HepG2 (cell line): ENCODE results near the gene S1PR2. TPM values are rescaled to one million over a fixed set of nuclear protein-coding genes. Genes with fewer than 3 reads are reported as not detected.

ENCODE experiments used
- ATAC-seq: fragments of 200-7000 bp; cut with Tn5 transposase; 3 replicates; pipeline ENCODE4 v1.9.1; 2020; ENCODE audit warnings: mild to moderate bottlenecking, moderate library complexity
- BruUV-seq: library from RNA; stranded (reverse); fragments of 400-500 nt; replicated peaks from 2 replicates; lab custom pipeline; 2021; lab: Mats Ljungman, UMichigan
- CTCF ChIA-PET: fragments of 300-600 bp; formaldehyde crosslinking; extraction: SDS; loops from one replicate; lab custom pipeline; 2021; ENCODE audit warnings: low total read pairs, inconsistent platforms, low intra/inter-chr PET ratio; lab: Yijun Ruan, JAX
- POLR2A ChIA-PET: fragments of 350-600 bp; sonication (Branson Sonifier 250); formaldehyde crosslinking; loops from one replicate; lab custom pipeline; 2020; ENCODE audit warnings: antibody characterized with exemption, inconsistent platforms; lab: Yijun Ruan, JAX
- DNase-seq: peaks from one replicate; pipeline ENCODE4 v3.0.0-alpha.2; 2015; ENCODE audit warnings: low spot score
- FAIRE-seq: peaks from 3 replicates; lab custom pipeline; 2011; peaks lifted over from hg19 to GRCh38; lab: Jason Lieb, UNC
- H2AFZ ChIP-seq: one replicate; pipeline ENCODE4 v1.6.1; 2011; ENCODE audit warnings: low read length, inconsistent platforms
- H3K27ac ChIP-seq: fragments of 300-600 bp; 3 replicates; pipeline ENCODE4 v1.8.0; 2011; ENCODE audit warnings: mixed run types, mild to moderate bottlenecking, mixed read lengths, low read length, inconsistent platforms; ENCODE audit not compliant: insufficient read depth; ENCODE audit errors: extremely low read length
- H3K27me3 ChIP-seq, 2 experiments: fragments of 200-600 bp in 1 of 2; 2 replicates in 1 of 2; 3 replicates in 1 of 2; pipeline versions ENCODE4 v1.6.0 to v1.8.0; 2011; ENCODE audit warnings: low read length in 2 of 2, mild to moderate bottlenecking in 2 of 2, moderate library complexity in 2 of 2, inconsistent platforms in 1 of 2; ENCODE audit not compliant: insufficient read depth in 2 of 2, control insufficient read depth in 1 of 2
- H3K36me3 ChIP-seq, 2 experiments: fragments of 200-600 bp in 1 of 2; replicated peaks in 1 of 2; 2 replicates in 1 of 2; 3 replicates in 1 of 2; pipeline versions ENCODE4 v1.5.1 to v1.8.0; 2011; ENCODE audit warnings: low read length in 2 of 2, inconsistent platforms in 1 of 2; ENCODE audit not compliant: insufficient read depth in 2 of 2, control insufficient read depth in 1 of 2
- H3K4me1 ChIP-seq: 2 replicates; pipeline ENCODE4 v1.5.1; 2012; ENCODE audit warnings: low read length, inconsistent platforms; ENCODE audit not compliant: insufficient read depth
- H3K4me2 ChIP-seq: 2 replicates; pipeline ENCODE4 v1.6.0; 2011; ENCODE audit warnings: low read depth, low read length, inconsistent platforms
- H3K4me3 ChIP-seq, 3 experiments: fragments of 200-600 bp in 1 of 3; sonication (generic), shearing (Covaris generic) in 1 of 3; replicated peaks in 1 of 3; 2 replicates each; pipeline ENCODE4 v1.5.1; 2011 to 2016; ENCODE audit warnings: low read length in 3 of 3, inconsistent platforms in 2 of 3, low read depth in 2 of 3, mild to moderate bottlenecking in 2 of 3, control low read depth in 1 of 3, mixed read lengths in 1 of 3; ENCODE audit not compliant: insufficient read depth in 1 of 3
- H3K79me2 ChIP-seq: one replicate; pipeline ENCODE4 v1.6.1; 2011; ENCODE audit warnings: low read length, inconsistent platforms; ENCODE audit not compliant: insufficient read depth
- H3K9ac ChIP-seq: 2 replicates; pipeline ENCODE4 v1.6.0; 2011; ENCODE audit warnings: mild to moderate bottlenecking, low read depth, low read length, inconsistent platforms; ENCODE audit not compliant: insufficient read depth
- H3K9me3 ChIP-seq: 2 replicates; pipeline ENCODE4 v1.5.1; 2012; ENCODE audit warnings: mild to moderate bottlenecking, low read length
- H4K20me1 ChIP-seq: 2 replicates; pipeline ENCODE4 v1.6.0; 2011; ENCODE audit warnings: inconsistent platforms, mild to moderate bottlenecking, low read length, moderate library complexity; ENCODE audit not compliant: insufficient read depth
- ARNTL ChIP-seq: sonication (generic); formaldehyde crosslinking; IDR thresholded peaks from 2 replicates; pipeline ENCODE4 v1.4.0; 2020; ENCODE audit warnings: mild to moderate bottlenecking, missing genetic modification reagents
- BRCA1 ChIP-seq: sonication (generic); formaldehyde crosslinking; IDR thresholded peaks from 2 replicates; pipeline ENCODE4 v1.4.0; 2020; ENCODE audit warnings: missing genetic modification reagents
- CCAR2 ChIP-seq: fragments of 200-400 bp; formaldehyde crosslinking; optimal IDR thresholded peaks from 2 replicates; pipeline ENCODE3; 2018; ENCODE audit warnings: low read depth, mild to moderate bottlenecking, low read length, moderate library complexity
- CENPX ChIP-seq: sonication (generic); formaldehyde crosslinking; IDR thresholded peaks from 2 replicates; pipeline ENCODE4 v1.9.0; 2021; ENCODE audit warnings: mild to moderate bottlenecking, missing genetic modification reagents, moderate library complexity
- ELF3 ChIP-seq: IDR thresholded peaks from 2 replicates; pipeline ENCODE4 v1.6.1; 2016; ENCODE audit warnings: missing genetic modification reagents, missing compliant biosample characterization
- GATA4 ChIP-seq: sonication (generic); IDR thresholded peaks from 2 replicates; pipeline ENCODE4 v1.6.1; 2016; ENCODE audit warnings: antibody characterized with exemption, low read depth, borderline replicate concordance
- RBM39 ChIP-seq: fragments of 200-400 bp; formaldehyde crosslinking; IDR thresholded peaks from one replicate; pipeline ENCODE4 v1.6.1; 2018; ENCODE audit warnings: antibody characterized with exemption, mild to moderate bottlenecking, low read depth, low read length; ENCODE audit not compliant: poor library complexity, severe bottlenecking
- SATB2 ChIP-seq: sonication (generic); formaldehyde crosslinking; IDR thresholded peaks from 2 replicates; pipeline ENCODE4 v1.5.0; 2020; ENCODE audit warnings: missing genetic modification reagents
- SIX4 ChIP-seq: sonication (generic); formaldehyde crosslinking; IDR thresholded peaks from 2 replicates; pipeline ENCODE4 v1.4.0; 2020; ENCODE audit warnings: missing genetic modification reagents
- XRCC5 ChIP-seq: fragments of 200-400 bp; formaldehyde crosslinking; optimal IDR thresholded peaks from 2 replicates; pipeline ENCODE3; 2017; ENCODE audit warnings: mild to moderate bottlenecking, low read length
- YEATS4 ChIP-seq: sonication (generic); formaldehyde crosslinking; IDR thresholded peaks from 2 replicates; pipeline ENCODE4 v1.4.0; 2020; ENCODE audit warnings: missing genetic modification reagents, borderline replicate concordance
- ZFY ChIP-seq: sonication (generic); formaldehyde crosslinking; IDR thresholded peaks from 2 replicates; pipeline ENCODE4 v1.4.0; 2020; ENCODE audit warnings: missing genetic modification reagents
- ZNF138 ChIP-seq: sonication (generic); formaldehyde crosslinking; IDR thresholded peaks from 2 replicates; pipeline ENCODE4 v1.5.0; 2020; ENCODE audit warnings: mild to moderate bottlenecking, low read depth, missing genetic modification reagents
- ZNF17 ChIP-seq: sonication (generic); formaldehyde crosslinking; IDR thresholded peaks from 2 replicates; pipeline ENCODE4 v1.5.0; 2020; ENCODE audit warnings: mild to moderate bottlenecking, missing genetic modification reagents
- ZNF24 ChIP-seq: fragments of 450-650 bp; IDR thresholded peaks from 2 replicates; pipeline ENCODE4 v1.6.1; 2017; ENCODE audit warnings: antibody characterized with exemption, mild to moderate bottlenecking
- ZNF383 ChIP-seq: sonication (generic); formaldehyde crosslinking; IDR thresholded peaks from 2 replicates; pipeline ENCODE4 v1.4.0; 2020; ENCODE audit warnings: missing genetic modification reagents, mild to moderate bottlenecking, borderline replicate concordance
- ZNF512 ChIP-seq: sonication (generic); formaldehyde crosslinking; IDR thresholded peaks from 2 replicates; pipeline ENCODE4 v1.4.0; 2020; ENCODE audit warnings: mild to moderate bottlenecking, missing genetic modification reagents
- ZNF572 ChIP-seq: sonication (generic); formaldehyde crosslinking; IDR thresholded peaks from 2 replicates; pipeline ENCODE4 v1.5.1; 2020; ENCODE audit warnings: mild to moderate bottlenecking, missing genetic modification reagents
- ZNF713 ChIP-seq: sonication (generic); formaldehyde crosslinking; IDR thresholded peaks from 2 replicates; pipeline ENCODE4 v1.4.0; 2020; ENCODE audit warnings: mild to moderate bottlenecking, missing genetic modification reagents
- ZNF720 ChIP-seq: sonication (generic); formaldehyde crosslinking; IDR thresholded peaks from 2 replicates; pipeline ENCODE4 v1.4.0; 2020; ENCODE audit warnings: missing genetic modification reagents
- ZSCAN31 ChIP-seq: sonication (generic); formaldehyde crosslinking; IDR thresholded peaks from 2 replicates; pipeline ENCODE4 v1.5.0; 2020; ENCODE audit warnings: low read depth, mild to moderate bottlenecking, missing genetic modification reagents
- WGBS: methylation state at CpG from one replicate; pipeline ENCODE4 v1.1.6; 2017; ENCODE audit warnings: low lambda C conversion rate; 5-methylcytosine and 5-hydroxymethylcytosine counted together
- in situ Hi-C: cut with HindIII; loops from 2 replicates; pipeline ENCODE4 v1.10.0; 2017; ENCODE audit warnings: low pct_unique_long_range_greater_than_20kb; ENCODE audit not compliant: extremely low pct_ligation_motif_present
- intact Hi-C: fragments of 100-400 bp; cut with micrococcal nuclease; formaldehyde crosslinking; loops from one replicate; pipeline ENCODE4 v1.10.0; 2022; ENCODE audit not compliant: unreplicated experiment
- polyA plus RNA-seq, 8 experiments: library from polyadenylated mRNA; depleted of rRNA in 3 of 8; stranded (reverse) in 7 of 8; unstranded in 1 of 8; fragments of >200 nt; fragmentation: Illumina TruSeq in 4 of 8; extraction: Trizol in 4 of 8; gene quantifications; 2 replicates each; pipeline versions ENCODE4 v1.2.1 to v1.2.3, GENCODE V29; 2011 to 2016; ENCODE audit warnings: low read depth in 4 of 8, missing spikeins in 1 of 8, mixed read lengths in 1 of 8; ENCODE audit not compliant: insufficient read depth in 1 of 8
- total RNA-seq, 5 experiments: library from RNA; depleted of rRNA; stranded (reverse); fragments of >200 nt; fragmentation: Illumina TruSeq; extraction: Trizol; gene quantifications; 2 replicates each; pipeline ENCODE4 v1.2.3, GENCODE V29; 2016; ENCODE audit warnings: low read depth in 1 of 5
- TF ChIP-seq, protein P1 (sequence below): sonication (generic); formaldehyde crosslinking; IDR thresholded peaks from 2 replicates; pipeline ENCODE4 v1.4.0; 2020; ENCODE audit warnings: missing genetic modification reagents

The S1PR2 gene
- total and polyA plus RNA-seq, 2 of the 13 experiments (the other 11 are each of a cell fraction or from before 2014, with no cell fraction given): 0.91 to 1.3 TPM

DNA sequence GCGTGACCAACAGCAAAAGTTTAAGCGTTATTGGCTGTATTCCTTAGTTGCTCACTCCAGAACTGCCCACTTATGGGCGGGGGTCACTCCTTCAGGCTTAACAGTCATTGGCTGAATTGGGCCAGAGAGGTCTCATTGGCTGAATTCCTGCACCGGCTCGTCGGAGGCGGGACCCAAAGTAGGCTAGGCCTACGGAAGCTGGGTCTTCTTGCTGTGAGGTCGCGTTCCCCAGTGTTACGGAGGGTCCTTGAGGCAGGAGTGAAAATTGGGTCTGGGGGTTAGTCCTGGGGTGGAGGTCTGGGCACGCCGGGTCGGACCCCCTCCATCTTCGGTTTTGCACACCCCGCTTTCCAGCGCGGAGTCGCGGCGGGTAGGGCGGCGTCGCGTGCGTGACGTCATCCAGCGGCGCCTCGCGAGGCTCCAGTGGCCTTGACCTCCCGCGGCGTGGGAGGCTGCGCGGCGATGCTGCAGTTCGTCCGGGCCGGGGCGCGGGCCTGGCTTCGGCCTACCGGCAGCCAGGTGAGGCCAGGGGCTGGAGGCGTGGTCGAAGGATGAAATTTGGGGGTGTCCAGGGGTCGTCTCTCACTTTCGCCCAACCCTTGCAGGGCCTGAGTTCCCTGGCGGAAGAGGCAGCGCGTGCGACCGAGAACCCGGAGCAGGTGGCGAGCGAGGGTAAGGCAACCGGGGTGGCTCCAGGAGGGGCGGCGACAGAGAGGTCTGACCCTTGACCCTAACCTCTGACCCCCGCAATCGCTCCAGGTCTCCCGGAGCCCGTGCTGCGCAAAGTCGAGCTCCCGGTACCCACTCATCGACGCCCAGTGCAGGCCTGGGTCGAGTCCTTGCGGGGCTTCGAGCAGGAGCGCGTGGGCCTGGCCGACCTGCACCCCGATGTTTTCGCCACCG, 20.9 kb upstream of the S1PR2 start, which contains the start of gene MRPL4:
TSS of gene MRPL4 (plus strand) at position 423 of the 903 bp plus-strand sequence. CDS start at position 463, 40 bp downstream.
- under 1% methylated on average over 19 of the region's 77 CpGs for WGBS
- ATAC-seq: peak; percentile 96
- in situ Hi-C loops (no loop called here), intact Hi-C loops (loop anchor here (2.0 to 5.0 kb wide), 2 partner anchors 57 to 320 kb away; partner anchors contain the start of gene DNMT1)
- FAIRE-seq: peak; percentile 94
- H3K79me2 ChIP-seq: peaks cover 11% of the 10 kb centered on the region
- no peak within 1 kb of the TSS for H2AFZ ChIP-seq
- peak within 1 kb of the TSS; percentile 64 to 93 (median 88) for H3K4me3 ChIP-seq
- ChIA-PET POLR2A (interaction anchor here (0.5 to 1.6 kb wide), 14 partner anchors 9 to 151 kb away, joined by 3 to 10 read pairs (median 3); partner anchors contain the start of genes ICAM1, RAVER1 and TYK2), CTCF (interaction anchor here (0.6 to 3.5 kb wide), 2 partner anchors 24 to 32 kb away, joined by 4 to 33 read pairs; no protein-coding TSS in a partner anchor)
- peak; percentile 99 for DNase-seq
- H3K9me3 ChIP-seq: no peaks in the 10 kb centered on the region
- H3K9ac ChIP-seq: peak within 1 kb of the TSS; percentile 85
- H3K4me1 ChIP-seq: peaks cover 42% of the 10 kb centered on the region
- BruUV-seq: TSS peak; percentile 69
- H3K4me2 ChIP-seq: peak within 1 kb of the TSS; percentile 98
- H3K36me3 ChIP-seq: peaks cover 4 to 23% of the 10 kb centered on the region in 2 experiments; a peak in 4 of 5 replicates
- no peaks in the 10 kb centered on the region for H4K20me1 ChIP-seq
- peak within 1 kb of the TSS; percentile 80 for H3K27ac ChIP-seq
- no peaks in the 10 kb centered on the region; a peak in 1 of 5 replicates for H3K27me3 ChIP-seq
- TF ChIP-seq GATA4 (no peak), YEATS4 (peak; percentile 99), ZNF572 (CRISPR knock-in tag) (no peak), XRCC5 (peak; percentile 38), ZNF383 (CRISPR knock-in tag) (no peak), CENPX (CRISPR knock-in tag) (no peak), ZNF24 (no peak), SATB2 (CRISPR knock-in tag) (0 out of 2 replicates have a peak, but pooled peaks have one; percentile 66), ARNTL (CRISPR knock-in tag) (no peak), CCAR2 (no peak), BRCA1 (CRISPR knock-in tag) (no peak), RBM39 (peak; percentile 73), ZNF512 (CRISPR knock-in tag) (no peak), ZNF720 (CRISPR knock-in tag) (no peak), ZFY (CRISPR knock-in tag) (peak; percentile 100), ZNF713 (CRISPR knock-in tag) (no peak), ZSCAN31 (CRISPR knock-in tag) (peak; percentile 74), SIX4 (no peak; the same call in 1 of the 2 replicates), ZNF138 (peak; percentile 68; the same call in 1 of the 2 replicates), ZNF17 (CRISPR knock-in tag) (no peak), ELF3 (CRISPR knock-in tag) (peak; percentile 53; the same call in 1 of the 2 replicates)
- TF ChIP-seq, protein P1, sequence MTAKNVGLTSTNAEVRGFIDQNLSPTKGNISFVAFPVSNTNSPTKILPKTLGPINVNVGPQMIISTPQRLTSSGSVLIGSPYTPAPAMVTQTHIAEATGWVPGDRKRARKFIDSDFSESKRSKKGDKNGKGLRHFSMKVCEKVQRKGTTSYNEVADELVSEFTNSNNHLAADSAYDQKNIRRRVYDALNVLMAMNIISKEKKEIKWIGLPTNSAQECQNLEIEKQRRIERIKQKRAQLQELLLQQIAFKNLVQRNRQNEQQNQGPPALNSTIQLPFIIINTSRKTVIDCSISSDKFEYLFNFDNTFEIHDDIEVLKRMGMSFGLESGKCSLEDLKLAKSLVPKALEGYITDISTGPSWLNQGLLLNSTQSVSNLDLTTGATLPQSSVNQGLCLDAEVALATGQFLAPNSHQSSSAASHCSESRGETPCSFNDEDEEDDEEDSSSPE (CRISPR knock-in tag): peak; percentile 76
